Measurements from ENCODE around the gene NID2. TPM values are rescaled to one million over a fixed set of nuclear protein-coding genes. Genes with fewer than 3 reads are reported as not detected.

The NID2 gene
- total RNA-seq, 2 donors from 2014 or later, result 18.8 to 28.7 TPM

DNA sequence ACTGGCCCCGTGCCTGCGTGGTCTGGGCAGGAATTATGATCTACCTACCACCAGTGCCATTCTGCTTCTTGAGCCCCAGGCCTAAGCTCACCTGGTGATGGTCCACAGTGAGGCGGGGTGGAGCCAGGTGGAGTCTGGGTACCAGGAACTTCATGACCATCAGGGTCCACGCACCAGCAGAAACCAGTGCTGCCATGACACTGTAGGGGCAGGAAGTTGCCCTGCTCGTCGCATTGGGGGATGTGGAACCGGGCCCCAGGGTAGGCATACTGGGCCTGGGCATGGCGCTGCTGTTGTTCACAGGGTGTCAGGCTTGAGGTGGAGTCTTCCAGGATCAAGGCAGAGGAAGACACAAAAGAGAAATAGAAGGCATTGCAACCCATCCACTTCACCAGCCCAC is 49.9 kb downstream of the NID2 start:
- H3K4me3 ChIP-seq, result no peak overlapping the region
- H3K27ac ChIP-seq, result peak overlapping the region; percentile 45
- H3K36me3 ChIP-seq, result no peaks in the 10 kb centered on the region
- H3K9ac ChIP-seq (ENCODE audit: low read depth in 2 of 2, low read length in 2 of 2), result peak overlapping the region in 1 of 2 donors; percentile 29
- peaks cover 3% of the 10 kb centered on the region for H3K4me1 ChIP-seq
- TF ChIP-seq, protein P1, sequence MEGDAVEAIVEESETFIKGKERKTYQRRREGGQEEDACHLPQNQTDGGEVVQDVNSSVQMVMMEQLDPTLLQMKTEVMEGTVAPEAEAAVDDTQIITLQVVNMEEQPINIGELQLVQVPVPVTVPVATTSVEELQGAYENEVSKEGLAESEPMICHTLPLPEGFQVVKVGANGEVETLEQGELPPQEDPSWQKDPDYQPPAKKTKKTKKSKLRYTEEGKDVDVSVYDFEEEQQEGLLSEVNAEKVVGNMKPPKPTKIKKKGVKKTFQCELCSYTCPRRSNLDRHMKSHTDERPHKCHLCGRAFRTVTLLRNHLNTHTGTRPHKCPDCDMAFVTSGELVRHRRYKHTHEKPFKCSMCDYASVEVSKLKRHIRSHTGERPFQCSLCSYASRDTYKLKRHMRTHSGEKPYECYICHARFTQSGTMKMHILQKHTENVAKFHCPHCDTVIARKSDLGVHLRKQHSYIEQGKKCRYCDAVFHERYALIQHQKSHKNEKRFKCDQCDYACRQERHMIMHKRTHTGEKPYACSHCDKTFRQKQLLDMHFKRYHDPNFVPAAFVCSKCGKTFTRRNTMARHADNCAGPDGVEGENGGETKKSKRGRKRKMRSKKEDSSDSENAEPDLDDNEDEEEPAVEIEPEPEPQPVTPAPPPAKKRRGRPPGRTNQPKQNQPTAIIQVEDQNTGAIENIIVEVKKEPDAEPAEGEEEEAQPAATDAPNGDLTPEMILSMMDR (IDR thresholded peaks at IDR 0.05), result no peak
- intact Hi-C loops (cut with DNase I), result no loop called here
- no peaks in the 10 kb centered on the region for H3K27me3 ChIP-seq
- DNase-seq, result no peak
- no peaks in the 10 kb centered on the region for H3K9me3 ChIP-seq

DNA sequence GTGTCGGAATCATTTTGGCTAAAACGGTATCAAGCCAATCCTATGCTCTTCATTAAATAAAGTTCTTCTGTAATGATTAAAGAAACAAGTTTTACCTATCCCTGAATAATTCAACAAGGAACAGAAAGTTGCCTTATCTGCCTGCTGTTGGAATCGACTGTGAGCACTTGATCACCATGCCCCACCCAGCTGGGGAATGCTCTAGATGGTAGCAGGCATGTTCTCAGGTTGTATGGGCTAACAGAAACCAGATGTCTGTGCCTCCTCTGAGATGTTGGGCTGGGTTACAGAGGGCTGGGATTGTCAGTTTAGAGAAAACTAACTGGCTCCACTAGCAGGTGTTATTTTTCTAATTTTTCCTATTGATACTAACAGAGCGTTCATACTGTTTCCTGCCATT is 50.6 kb downstream of the NID2 start:
- H3K36me3 ChIP-seq, result no peaks in the 10 kb centered on the region
- DNase-seq, result peak; percentile 76
- intact Hi-C loops (cut with DNase I), result no loop called here
- no peak overlapping the region for H3K9ac ChIP-seq (ENCODE audit: low read depth in 2 of 2, low read length in 2 of 2)
- H3K9me3 ChIP-seq, result no peaks in the 10 kb centered on the region
- H3K4me3 ChIP-seq, result no peak overlapping the region
- H3K27ac ChIP-seq, result peak overlapping the region; percentile 45
- H3K4me1 ChIP-seq, result peaks cover 3% of the 10 kb centered on the region
- TF ChIP-seq, protein P1 (IDR thresholded peaks at IDR 0.05), result no peak
- H3K27me3 ChIP-seq, result no peaks in the 10 kb centered on the region

DNA sequence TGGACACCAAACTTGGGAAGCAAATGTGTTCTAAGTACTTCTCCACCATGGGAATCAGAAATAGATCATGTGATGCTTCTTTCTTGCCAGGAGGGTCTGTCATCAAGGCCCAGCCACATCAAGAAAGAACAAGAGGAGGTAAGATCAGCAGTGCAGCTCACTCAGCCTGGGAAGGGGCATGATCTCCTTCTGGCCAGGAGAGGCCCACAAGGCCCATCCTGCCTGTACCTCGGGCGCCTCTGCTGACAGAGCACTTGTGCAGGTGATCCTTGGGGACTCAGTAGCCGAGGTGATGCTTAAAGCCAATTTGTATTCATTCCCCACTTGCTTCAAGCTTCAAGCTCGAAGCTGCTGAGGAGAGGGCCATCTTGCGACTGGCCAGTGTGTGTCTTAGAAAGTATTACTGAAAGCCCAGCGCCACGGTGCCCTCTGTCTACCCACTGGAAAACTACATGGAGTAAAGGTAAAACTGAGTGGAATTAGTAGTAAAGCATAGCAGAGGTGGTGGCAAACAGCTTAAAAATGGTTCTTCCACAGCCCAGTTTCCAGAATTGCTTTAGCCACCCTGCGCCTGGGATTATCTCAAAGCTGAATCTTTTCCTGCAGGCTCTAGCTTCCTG is 53.3 kb downstream of the NID2 start:
- H3K4me3 ChIP-seq, result no peak overlapping the region
- no peak overlapping the region for H3K9ac ChIP-seq (ENCODE audit: low read depth in 2 of 2, low read length in 2 of 2)
- TF ChIP-seq, protein P1 (IDR thresholded peaks at IDR 0.05), result no peak
- intact Hi-C loops (cut with DNase I), result no loop called here
- H3K27ac ChIP-seq, result no peak overlapping the region
- H3K9me3 ChIP-seq, result no peaks in the 10 kb centered on the region
- peaks cover 3% of the 10 kb centered on the region for H3K4me1 ChIP-seq
- H3K27me3 ChIP-seq, result no peaks in the 10 kb centered on the region
- H3K36me3 ChIP-seq, result peaks cover 3% of the 10 kb centered on the region
- no peak for DNase-seq

DNA sequence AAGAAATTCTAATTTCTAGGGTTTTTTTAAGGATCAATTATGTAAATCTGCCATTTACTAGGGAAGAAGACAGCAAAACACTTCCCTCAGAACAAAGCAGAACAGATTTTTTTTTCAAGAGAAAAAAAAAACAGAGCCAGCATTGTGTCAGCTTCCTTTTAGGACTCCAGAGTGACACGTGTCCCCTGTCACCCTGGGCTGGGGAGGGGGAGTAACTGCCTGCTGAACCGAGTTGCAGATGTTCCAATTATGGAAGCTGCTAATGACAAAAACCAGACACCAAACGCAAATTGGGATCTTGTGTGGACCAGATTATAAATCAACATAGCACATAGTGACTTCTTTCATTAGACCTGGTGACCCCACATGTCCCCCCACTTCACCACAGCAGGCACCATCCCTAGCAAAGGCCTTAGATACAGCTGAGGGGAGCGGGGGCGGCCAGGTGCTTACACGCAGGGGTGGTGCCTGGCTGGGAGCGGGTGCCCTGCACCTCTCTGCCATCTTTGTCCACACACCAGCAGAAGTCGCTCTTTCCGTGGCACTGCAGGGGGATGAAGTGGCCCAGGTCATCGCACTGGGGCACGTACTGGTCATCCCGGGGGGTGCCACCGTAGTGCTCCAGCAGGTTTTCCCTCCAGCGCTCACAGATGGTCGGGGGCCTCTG is 54.1 kb downstream of the NID2 start:
- TF ChIP-seq, protein P1 (IDR thresholded peaks at IDR 0.05), result no peak
- Histone ChIP-seq H3K27ac (no peak overlapping the region), H3K9me3 (no peaks in the 10 kb centered on the region), H3K4me1 (peaks cover 3% of the 10 kb centered on the region), H3K4me3 (no peak overlapping the region), H3K27me3 (no peaks in the 10 kb centered on the region), H3K9ac (ENCODE audit: low read depth in 2 of 2, low read length in 2 of 2) (no peak overlapping the region), H3K36me3 (peaks cover 3% of the 10 kb centered on the region)
- intact Hi-C loops (cut with DNase I), result no loop called here
- no peak for DNase-seq

DNA sequence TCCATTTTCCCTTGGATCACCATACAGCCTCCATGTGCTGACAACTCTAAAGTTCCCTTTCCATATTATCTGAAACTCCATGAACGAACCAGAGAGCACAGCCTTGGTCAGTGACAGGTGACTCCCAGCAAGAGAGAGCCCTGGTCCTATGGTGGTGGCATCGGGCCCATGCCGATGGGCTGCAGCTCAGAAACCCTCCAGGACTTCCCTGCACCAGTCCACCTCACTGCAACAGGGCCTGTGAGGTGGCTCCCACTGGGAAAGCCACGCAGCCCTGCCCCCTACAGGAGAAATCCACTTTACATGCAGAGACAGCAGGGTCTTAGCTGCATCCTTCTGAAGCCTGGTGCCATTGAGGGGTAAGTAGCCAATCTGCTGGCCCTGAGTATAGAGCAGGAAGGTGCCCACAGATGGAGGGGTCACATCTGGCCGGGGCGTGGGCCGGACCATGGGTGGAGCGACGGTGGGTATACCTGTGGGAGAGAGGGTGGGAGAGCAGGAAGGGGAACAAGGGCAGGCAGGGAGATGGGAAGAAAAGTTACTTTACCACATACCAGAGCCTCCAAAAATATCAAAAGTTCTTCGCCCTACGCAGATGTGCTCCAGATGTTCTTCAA is 54.8 kb downstream of the NID2 start:
- intact Hi-C loops (cut with DNase I), result no loop called here
- no peaks in the 10 kb centered on the region for H3K27me3 ChIP-seq
- no peak overlapping the region for H3K4me3 ChIP-seq
- TF ChIP-seq, protein P1 (IDR thresholded peaks at IDR 0.05), result no peak
- no peak overlapping the region for H3K9ac ChIP-seq (ENCODE audit: low read depth in 2 of 2, low read length in 2 of 2)
- peaks cover 3% of the 10 kb centered on the region for H3K36me3 ChIP-seq
- no peak for DNase-seq
- no peaks in the 10 kb centered on the region for H3K9me3 ChIP-seq
- no peak overlapping the region for H3K27ac ChIP-seq
- peaks cover 3% of the 10 kb centered on the region for H3K4me1 ChIP-seq
